Trophoblast cell (in vitro differentiated cells and primary cell): ENCODE measurements around the gene NFRKB.

ENCODE experiments used
- DNase-seq, 2 donors: peaks; one replicate each; pipeline ENCODE4 v3.0.0-alpha.2; 2016
- H2AFZ ChIP-seq: 2 replicates; pipeline ENCODE4 v1.6.1; 2013; ENCODE audit warnings: low read length, moderate library complexity, mild to moderate bottlenecking; ENCODE audit not compliant: insufficient read depth, poor library complexity
- H2AK5ac ChIP-seq: 2 replicates; pipeline ENCODE4 v1.6.1; 2013; ENCODE audit warnings: mild to moderate bottlenecking, low read length
- H2BK120ac ChIP-seq: 2 replicates; pipeline ENCODE4 v1.6.1; 2013; ENCODE audit warnings: low read length, mild to moderate bottlenecking, moderate library complexity; ENCODE audit not compliant: insufficient read depth, poor library complexity
- H2BK12ac ChIP-seq: 2 replicates; pipeline ENCODE4 v1.6.1; 2013; ENCODE audit warnings: mild to moderate bottlenecking, low read length, moderate library complexity
- H2BK5ac ChIP-seq: 2 replicates; pipeline ENCODE4 v1.6.1; 2013; ENCODE audit warnings: low read length, low read depth, moderate library complexity, mild to moderate bottlenecking; ENCODE audit not compliant: poor library complexity
- H3K14ac ChIP-seq: 2 replicates; pipeline ENCODE4 v1.6.1; 2013; ENCODE audit warnings: mild to moderate bottlenecking, low read length
- H3K18ac ChIP-seq: 2 replicates; pipeline ENCODE4 v1.6.1; 2013; ENCODE audit warnings: mild to moderate bottlenecking, low read length
- H3K23ac ChIP-seq: 2 replicates; pipeline ENCODE4 v1.6.1; 2013; ENCODE audit warnings: low read length
- H3K27ac ChIP-seq: 2 replicates; pipeline ENCODE4 v1.5.1; 2013; ENCODE audit warnings: low read depth, mild to moderate bottlenecking, inconsistent platforms, low read length, moderate library complexity
- H3K27me3 ChIP-seq: 2 replicates; pipeline ENCODE4 v1.6.1; 2013; ENCODE audit warnings: inconsistent platforms, mild to moderate bottlenecking, low read length, moderate library complexity; ENCODE audit not compliant: insufficient read depth
- H3K36me3 ChIP-seq, 2 experiments: 1 replicate in 1 of 2; 2 replicates in 1 of 2; pipeline ENCODE4 v1.6.1; 2013; ENCODE audit warnings: low read length in 2 of 2, mild to moderate bottlenecking in 2 of 2, moderate library complexity in 1 of 2; ENCODE audit not compliant: insufficient read depth in 2 of 2, control insufficient read depth in 1 of 2
- H3K4ac ChIP-seq: 2 replicates; pipeline ENCODE4 v1.6.1; 2013; ENCODE audit warnings: low read depth, mild to moderate bottlenecking, low read length, moderate library complexity
- H3K4me1 ChIP-seq, 2 experiments: 1 replicate in 1 of 2; 2 replicates in 1 of 2; pipeline ENCODE4 v1.6.1; 2013; ENCODE audit warnings: low read length in 2 of 2, mild to moderate bottlenecking in 2 of 2, moderate library complexity in 1 of 2; ENCODE audit not compliant: insufficient read depth in 2 of 2, control insufficient read depth in 1 of 2
- H3K4me2 ChIP-seq: 2 replicates; pipeline ENCODE4 v1.6.1; 2013; ENCODE audit warnings: inconsistent platforms, mild to moderate bottlenecking, low read length, moderate library complexity
- H3K4me3 ChIP-seq: 2 replicates; pipeline ENCODE4 v1.5.1; 2013; ENCODE audit warnings: mild to moderate bottlenecking, low read depth, low read length, inconsistent platforms
- H3K79me1 ChIP-seq: one replicate; pipeline ENCODE4 v1.6.1; 2013; ENCODE audit warnings: low read length
- H3K79me2 ChIP-seq: 2 replicates; pipeline ENCODE4 v1.6.1; 2013; ENCODE audit warnings: low read length, mild to moderate bottlenecking; ENCODE audit not compliant: control insufficient read depth, insufficient read depth, poor library complexity
- H3K9ac ChIP-seq: 2 replicates; pipeline ENCODE4 v1.6.1; 2013; ENCODE audit warnings: mild to moderate bottlenecking, low read length
- H3K9me3 ChIP-seq: 2 replicates; pipeline ENCODE4 v1.6.1; 2013; ENCODE audit warnings: low read depth, mild to moderate bottlenecking, control low read depth, inconsistent platforms, low read length; ENCODE audit not compliant: insufficient read depth
- H4K12ac ChIP-seq: 2 replicates; pipeline ENCODE4 v1.6.1; 2013; ENCODE audit warnings: low read depth, mild to moderate bottlenecking, low read length, moderate library complexity
- H4K8ac ChIP-seq: 2 replicates; pipeline ENCODE4 v1.6.1; 2013; ENCODE audit warnings: low read depth, mild to moderate bottlenecking, low read length, moderate library complexity
- H4K91ac ChIP-seq: one replicate; pipeline ENCODE4 v1.6.1; 2013; ENCODE audit warnings: low read depth, mild to moderate bottlenecking, low read length, moderate library complexity
- WGBS: extraction: QIAGEN DNeasy Blood & Tissue Kit; methylation state at CpG from one replicate; pipeline ENCODE4 v1.1.7; 2013; ENCODE audit warnings: missing lambda C conversion rate; ENCODE audit not compliant: insufficient read length, insufficient coverage; ENCODE audit errors: extremely low coverage; 5-methylcytosine and 5-hydroxymethylcytosine counted together

Gene NFRKB

DNA sequence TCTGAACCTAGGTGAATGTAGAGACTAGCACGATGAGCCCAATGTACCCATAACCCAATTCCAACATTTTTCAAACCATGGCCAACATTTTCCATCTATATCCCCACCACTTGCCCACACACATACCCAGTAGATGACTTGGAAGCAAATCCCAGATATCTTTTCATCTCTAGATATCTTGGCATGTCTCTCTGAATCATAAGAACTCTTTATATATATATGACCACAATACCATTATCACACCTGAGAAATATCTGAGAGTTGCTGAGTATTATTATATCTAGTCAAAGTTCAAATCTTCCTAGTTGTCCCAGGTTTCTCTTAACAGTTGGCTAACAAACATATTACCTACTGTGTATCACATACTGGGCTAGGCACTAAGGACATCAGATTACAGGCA, 37.9 kb upstream of the NFRKB start:
- H3K14ac ChIP-seq, result no peak overlapping the region
- H2BK120ac ChIP-seq, result no peak overlapping the region
- H3K4me2 ChIP-seq, result no peak overlapping the region
- no peak overlapping the region for H3K18ac ChIP-seq
- no peak overlapping the region for H4K8ac ChIP-seq
- no peaks in the 10 kb centered on the region for H3K4me1 ChIP-seq
- H3K23ac ChIP-seq, result no peak overlapping the region
- no peak overlapping the region for H2AK5ac ChIP-seq
- H3K9ac ChIP-seq, result no peak overlapping the region
- no peaks in the 10 kb centered on the region for H3K27me3 ChIP-seq
- H3K79me1 ChIP-seq, result no peaks in the 10 kb centered on the region
- no peak overlapping the region for H2BK5ac ChIP-seq
- H3K79me2 ChIP-seq, result no peaks in the 10 kb centered on the region
- no peak overlapping the region for H2BK12ac ChIP-seq
- H3K4me3 ChIP-seq, result no peak overlapping the region
- H3K9me3 ChIP-seq, result no peaks in the 10 kb centered on the region
- H4K91ac ChIP-seq, result no peak overlapping the region
- H3K4ac ChIP-seq, result no peak overlapping the region
- H4K12ac ChIP-seq, result no peak overlapping the region
- no CpG with 5 or more reads among the region's 1 CpG for WGBS
- no peak overlapping the region for H3K27ac ChIP-seq
- H3K36me3 ChIP-seq, result peaks cover 8 to 19% of the 10 kb centered on the region in 2 experiments
- no peak overlapping the region for H2AFZ ChIP-seq
- peak in 1 of 2 donors; percentile 54 for DNase-seq

DNA sequence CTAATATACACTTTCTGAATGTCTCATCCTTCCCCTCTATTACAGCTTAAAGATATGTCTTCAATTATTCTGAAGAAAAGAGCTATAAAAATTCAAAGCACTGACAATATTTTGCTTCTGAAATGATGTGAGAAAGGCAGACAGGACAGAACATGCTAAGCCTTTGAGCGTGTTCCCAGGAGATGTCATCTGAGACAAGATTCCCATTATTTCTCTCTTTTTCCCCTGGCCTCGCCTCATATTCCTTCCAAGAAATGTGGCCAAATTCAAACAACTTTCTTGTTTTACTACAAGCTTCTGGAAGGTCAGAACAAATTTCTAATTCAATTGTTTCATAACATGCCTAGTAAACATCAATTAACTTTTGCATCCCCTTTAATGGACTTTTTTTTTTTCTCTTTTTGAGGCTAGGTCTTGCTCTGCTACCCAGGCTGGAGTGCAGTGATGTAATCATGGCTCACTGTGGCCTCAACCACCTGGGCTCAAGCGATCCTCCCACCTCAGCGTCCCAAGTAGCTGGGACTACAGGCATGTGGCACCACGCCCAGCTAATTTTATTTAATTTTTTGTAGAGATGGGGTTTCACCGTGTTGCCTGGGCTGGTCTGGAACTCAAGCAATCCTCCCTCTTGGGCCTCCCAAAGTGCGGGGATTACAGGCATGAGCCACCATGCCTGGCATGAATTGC, 37.1 kb upstream of the NFRKB start:
- Histone ChIP-seq H2AFZ (no peak overlapping the region), H3K36me3 (peaks cover 8 to 19% of the 10 kb centered on the region in 2 experiments), H3K27ac (no peak overlapping the region), H3K4ac (no peak overlapping the region), H3K23ac (no peak overlapping the region), H2AK5ac (no peak overlapping the region), H2BK5ac (no peak overlapping the region), H4K8ac (no peak overlapping the region), H2BK120ac (no peak overlapping the region), H3K4me2 (no peak overlapping the region), H3K9me3 (no peaks in the 10 kb centered on the region), H3K14ac (no peak overlapping the region), H3K79me2 (no peaks in the 10 kb centered on the region), H3K27me3 (no peaks in the 10 kb centered on the region), H4K12ac (no peak overlapping the region), H3K9ac (no peak overlapping the region), H3K4me3 (no peak overlapping the region), H4K91ac (no peak overlapping the region), H3K79me1 (no peaks in the 10 kb centered on the region), H3K18ac (no peak overlapping the region), H2BK12ac (no peak overlapping the region), H3K4me1 (no peaks in the 10 kb centered on the region)
- DNase-seq, result no peak
- no CpG with 5 or more reads among the region's 7 CpGs for WGBS

DNA sequence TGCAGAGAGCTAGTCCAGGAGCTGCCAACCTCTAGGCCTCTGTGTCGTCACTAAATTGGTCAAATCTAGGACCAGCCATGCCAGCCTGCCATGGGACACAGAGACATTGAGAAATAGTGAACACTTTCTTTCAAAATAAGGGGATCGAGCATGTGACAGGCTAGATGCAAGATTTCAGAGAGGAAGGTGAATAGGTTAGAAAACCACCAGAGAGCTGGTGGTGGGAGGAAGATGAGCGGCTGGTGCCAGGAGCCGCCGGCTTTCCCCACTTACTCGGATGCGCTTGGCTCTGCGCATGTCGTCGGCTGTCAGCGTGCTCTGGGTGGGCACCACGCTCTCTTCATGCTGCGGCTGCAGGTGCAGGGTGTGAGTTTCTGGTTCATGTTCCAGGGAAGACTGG, 35.4 kb upstream of the NFRKB start:
- H3K9ac ChIP-seq, result no peak overlapping the region
- no peak overlapping the region for H2BK5ac ChIP-seq
- peaks cover 8 to 20% of the 10 kb centered on the region in 2 experiments for H3K36me3 ChIP-seq
- no peak overlapping the region for H3K18ac ChIP-seq
- no peak overlapping the region for H3K14ac ChIP-seq
- no peak overlapping the region for H4K91ac ChIP-seq
- H3K9me3 ChIP-seq, result no peaks in the 10 kb centered on the region
- H2AK5ac ChIP-seq, result no peak overlapping the region
- no peak overlapping the region for H3K23ac ChIP-seq
- no peaks in the 10 kb centered on the region for H3K27me3 ChIP-seq
- no CpG with 5 or more reads among the region's 13 CpGs for WGBS
- H3K4me1 ChIP-seq, result no peaks in the 10 kb centered on the region
- no peaks in the 10 kb centered on the region for H3K79me1 ChIP-seq
- H2BK120ac ChIP-seq, result no peak overlapping the region
- no peak overlapping the region for H3K4me3 ChIP-seq
- no peak overlapping the region for H4K8ac ChIP-seq
- no peak overlapping the region for H4K12ac ChIP-seq
- H3K79me2 ChIP-seq, result no peaks in the 10 kb centered on the region
- no peak overlapping the region for H2AFZ ChIP-seq
- no peak overlapping the region for H3K27ac ChIP-seq
- H2BK12ac ChIP-seq, result no peak overlapping the region
- no peak overlapping the region for H3K4me2 ChIP-seq
- DNase-seq, result no peak
- no peak overlapping the region for H3K4ac ChIP-seq

DNA sequence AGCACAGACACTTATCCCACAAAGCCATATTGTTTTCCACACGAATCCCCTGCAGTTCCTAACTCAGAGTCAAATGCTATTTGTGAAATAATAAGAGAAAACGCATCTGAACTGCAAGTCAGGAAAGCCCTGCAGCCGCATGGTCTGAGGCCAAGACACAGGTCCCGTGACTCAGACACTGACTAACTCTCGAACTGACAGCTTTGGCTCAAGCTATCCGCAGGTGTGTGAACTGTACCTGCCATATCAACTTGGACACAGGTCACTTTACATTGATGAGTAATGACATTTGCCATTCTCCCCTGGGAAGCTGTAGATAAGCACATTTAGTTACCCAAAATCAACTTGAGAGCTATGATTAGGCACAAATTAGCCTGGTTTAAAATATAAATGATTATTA, 34.9 kb upstream of the NFRKB start:
- H3K36me3 ChIP-seq, result peaks cover 8 to 20% of the 10 kb centered on the region in 2 experiments
- H3K9me3 ChIP-seq, result no peaks in the 10 kb centered on the region
- no peak overlapping the region for H2AFZ ChIP-seq
- no peaks in the 10 kb centered on the region for H3K4me1 ChIP-seq
- no CpG with 5 or more reads among the region's 6 CpGs for WGBS
- no peak overlapping the region for H3K27ac ChIP-seq
- H2BK5ac ChIP-seq, result no peak overlapping the region
- peak; percentile 30 to 46 for DNase-seq
- H4K12ac ChIP-seq, result no peak overlapping the region
- H3K23ac ChIP-seq, result no peak overlapping the region
- no peak overlapping the region for H2BK120ac ChIP-seq
- no peak overlapping the region for H3K18ac ChIP-seq
- H3K27me3 ChIP-seq, result no peaks in the 10 kb centered on the region
- no peaks in the 10 kb centered on the region for H3K79me1 ChIP-seq
- H4K91ac ChIP-seq, result no peak overlapping the region
- H4K8ac ChIP-seq, result no peak overlapping the region
- H2AK5ac ChIP-seq, result no peak overlapping the region
- no peak overlapping the region for H3K4me3 ChIP-seq
- H2BK12ac ChIP-seq, result no peak overlapping the region
- H3K4me2 ChIP-seq, result no peak overlapping the region
- H3K14ac ChIP-seq, result no peak overlapping the region
- H3K4ac ChIP-seq, result no peak overlapping the region
- H3K9ac ChIP-seq, result no peak overlapping the region
- H3K79me2 ChIP-seq, result no peaks in the 10 kb centered on the region
